Type B pancreatic cell (in vitro differentiated cells): ENCODE results near the gene TSC22D1. TPM values are rescaled to one million over a fixed set of nuclear protein-coding genes. Genes with fewer than 3 reads are reported as not detected.
A peak's percentile ranks its signal among the peaks of the same experiment; 100 is the strongest.
"Not testable (repeated sequence)": the region's sequence is repeated elsewhere in the genome, so short reads cannot be mapped to it uniquely, and the experiment has no call there.

Source experiments
- DNase-seq: peaks from one replicate; pipeline ENCODE4 v3.0.0; 2021; ENCODE audit warnings: mixed read lengths; ENCODE audit not compliant: unreplicated experiment; ENCODE audit errors: extremely low spot score
- H3K27ac Mint-ChIP-seq: 2 replicates; pipeline ENCODE4 v1.8.0; 2021; ENCODE audit warnings: mild to moderate bottlenecking, mixed read lengths
- H3K27me3 Mint-ChIP-seq: 2 replicates; pipeline ENCODE4 v1.8.0; 2021; ENCODE audit warnings: mixed read lengths
- H3K36me3 Mint-ChIP-seq: 2 replicates; pipeline ENCODE4 v1.8.0; 2021; ENCODE audit warnings: mixed read lengths
- H3K4me1 Mint-ChIP-seq: one replicate; pipeline ENCODE4 v1.8.0; 2021; ENCODE audit warnings: mixed read lengths; ENCODE audit not compliant: unreplicated experiment
- H3K4me3 Mint-ChIP-seq: 2 replicates; pipeline ENCODE4 v1.8.0; 2021; ENCODE audit warnings: mild to moderate bottlenecking, mixed read lengths
- H3K9me3 Mint-ChIP-seq: 2 replicates; pipeline ENCODE4 v1.8.0; 2021; ENCODE audit warnings: mixed read lengths
- total RNA-seq: library from RNA; stranded (reverse); gene quantifications from 2 replicates; pipeline ENCODE4 v1.2.1, GENCODE V29; 2021; ENCODE audit warnings: low replicate concordance
- TF ChIP-seq, protein P1 (sequence below): fragments of 200-600 bp; sonication (generic); conservative IDR thresholded peaks from 2 replicates; pipeline ENCODE4 v1.5.0; 2021; ENCODE audit warnings: antibody characterized with exemption, mild to moderate bottlenecking

Gene TSC22D1
- total RNA-seq, 1 donor from 2014 or later, result 132 TPM

DNA sequence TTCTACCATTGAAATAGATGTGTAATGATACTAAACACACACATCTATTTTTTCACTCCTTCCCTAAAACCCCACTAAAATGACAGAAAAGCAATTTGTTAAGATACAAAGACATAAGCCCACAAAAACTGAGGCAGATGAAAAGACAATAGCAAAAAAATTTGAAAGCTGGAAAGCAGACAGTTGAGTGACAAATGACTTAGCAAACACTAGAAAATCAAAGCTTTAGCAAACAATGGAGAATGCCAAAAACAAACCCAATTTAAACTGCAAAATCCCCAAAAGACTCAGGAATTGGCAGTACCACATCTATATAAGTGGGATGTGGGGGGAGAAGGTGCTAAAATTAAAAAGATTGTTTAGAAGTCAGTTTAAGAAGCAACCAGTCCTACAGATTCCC, 9.5 kb downstream of the TSC22D1 start:
- H3K27ac Mint-ChIP-seq, result no peak overlapping the region
- H3K27me3 Mint-ChIP-seq, result no peaks in the 10 kb centered on the region
- H3K4me3 Mint-ChIP-seq, result no peak overlapping the region
- no peak for DNase-seq
- H3K9me3 Mint-ChIP-seq, result peaks cover 8% of the 10 kb centered on the region
- TF ChIP-seq, protein P1, sequence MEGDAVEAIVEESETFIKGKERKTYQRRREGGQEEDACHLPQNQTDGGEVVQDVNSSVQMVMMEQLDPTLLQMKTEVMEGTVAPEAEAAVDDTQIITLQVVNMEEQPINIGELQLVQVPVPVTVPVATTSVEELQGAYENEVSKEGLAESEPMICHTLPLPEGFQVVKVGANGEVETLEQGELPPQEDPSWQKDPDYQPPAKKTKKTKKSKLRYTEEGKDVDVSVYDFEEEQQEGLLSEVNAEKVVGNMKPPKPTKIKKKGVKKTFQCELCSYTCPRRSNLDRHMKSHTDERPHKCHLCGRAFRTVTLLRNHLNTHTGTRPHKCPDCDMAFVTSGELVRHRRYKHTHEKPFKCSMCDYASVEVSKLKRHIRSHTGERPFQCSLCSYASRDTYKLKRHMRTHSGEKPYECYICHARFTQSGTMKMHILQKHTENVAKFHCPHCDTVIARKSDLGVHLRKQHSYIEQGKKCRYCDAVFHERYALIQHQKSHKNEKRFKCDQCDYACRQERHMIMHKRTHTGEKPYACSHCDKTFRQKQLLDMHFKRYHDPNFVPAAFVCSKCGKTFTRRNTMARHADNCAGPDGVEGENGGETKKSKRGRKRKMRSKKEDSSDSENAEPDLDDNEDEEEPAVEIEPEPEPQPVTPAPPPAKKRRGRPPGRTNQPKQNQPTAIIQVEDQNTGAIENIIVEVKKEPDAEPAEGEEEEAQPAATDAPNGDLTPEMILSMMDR, result no peak
- H3K36me3 Mint-ChIP-seq, result peaks cover 28% of the 10 kb centered on the region
- peaks cover 29% of the 10 kb centered on the region for H3K4me1 Mint-ChIP-seq

DNA sequence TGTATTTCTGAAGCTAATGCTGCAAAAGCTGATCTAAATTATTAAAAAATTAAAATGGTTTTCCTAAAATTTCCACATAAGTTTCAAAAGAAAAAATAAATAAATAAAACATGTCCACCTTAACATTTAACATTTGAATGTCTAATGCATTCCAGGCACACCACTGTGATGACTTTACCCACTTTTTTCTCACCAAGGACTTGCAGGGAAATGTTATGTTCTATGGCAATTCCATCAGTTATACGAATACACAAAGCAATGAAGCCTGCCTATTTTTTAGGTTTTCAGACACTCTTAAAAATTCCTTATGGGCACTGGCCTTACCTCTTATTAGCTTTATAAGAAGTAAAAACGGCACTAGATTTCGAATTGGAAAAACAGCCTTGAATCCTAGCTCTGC, 10.2 kb downstream of the TSC22D1 start:
- H3K9me3 Mint-ChIP-seq, result peaks cover 8% of the 10 kb centered on the region
- H3K4me3 Mint-ChIP-seq, result no peak overlapping the region
- H3K36me3 Mint-ChIP-seq, result peaks cover 32% of the 10 kb centered on the region
- H3K4me1 Mint-ChIP-seq, result peaks cover 30% of the 10 kb centered on the region
- H3K27me3 Mint-ChIP-seq, result no peaks in the 10 kb centered on the region
- H3K27ac Mint-ChIP-seq, result no peak overlapping the region
- TF ChIP-seq, protein P1, result no peak
- DNase-seq, result no peak

DNA sequence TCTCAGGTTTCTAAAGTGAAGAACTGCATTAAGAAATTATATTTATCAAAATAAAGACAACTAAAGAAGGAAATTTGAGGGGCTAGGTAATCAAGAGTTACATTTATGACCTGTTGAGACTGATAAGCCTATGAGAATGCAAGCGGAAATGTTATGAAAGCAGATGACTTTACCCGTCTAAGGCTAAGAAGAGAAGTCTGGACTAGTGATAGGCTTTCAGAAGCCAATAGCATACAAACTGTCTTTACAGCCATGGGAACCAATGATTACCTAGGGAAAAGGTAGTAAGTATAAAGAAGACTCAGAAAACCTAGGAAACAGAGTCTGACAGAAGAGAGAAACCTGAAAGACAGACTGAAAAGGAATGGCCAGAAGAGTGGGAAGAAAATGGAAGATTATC, 11.2 kb downstream of the TSC22D1 start:
- Mint-ChIP-seq H3K36me3 (peaks cover 36% of the 10 kb centered on the region), H3K27ac (no peak overlapping the region), H3K27me3 (no peaks in the 10 kb centered on the region), H3K4me3 (no peak overlapping the region), H3K4me1 (peaks cover 35% of the 10 kb centered on the region), H3K9me3 (peaks cover 8% of the 10 kb centered on the region)
- TF ChIP-seq, protein P1, result no peak
- DNase-seq, result no peak

DNA sequence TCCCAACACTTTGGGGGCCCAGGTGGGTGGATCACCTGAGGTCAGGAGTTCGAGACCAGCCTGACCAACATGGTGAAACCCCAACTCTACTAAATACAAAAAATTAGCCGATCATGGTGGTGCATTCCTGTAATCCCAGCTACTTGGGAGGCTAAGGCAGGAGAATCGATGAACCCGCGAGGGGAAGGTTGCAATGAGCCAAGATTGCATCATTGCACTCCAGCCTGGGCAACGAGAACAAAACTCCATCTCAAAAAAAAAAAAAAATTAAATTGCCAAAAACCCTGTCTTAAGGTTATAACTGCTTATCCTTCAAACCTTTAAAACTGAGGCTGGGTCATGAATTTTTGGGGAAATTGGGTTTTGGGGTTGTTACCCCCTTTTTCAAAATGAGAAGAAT, 13.3 kb downstream of the TSC22D1 start:
- DNase-seq, H3K9me3 Mint-ChIP-seq, H3K27me3 Mint-ChIP-seq, H3K27ac Mint-ChIP-seq, H3K4me3 Mint-ChIP-seq: not testable (repeated sequence)
- Mint-ChIP-seq H3K4me1 (peaks cover 23% of the 10 kb centered on the region), H3K36me3 (peaks cover 26% of the 10 kb centered on the region)

DNA sequence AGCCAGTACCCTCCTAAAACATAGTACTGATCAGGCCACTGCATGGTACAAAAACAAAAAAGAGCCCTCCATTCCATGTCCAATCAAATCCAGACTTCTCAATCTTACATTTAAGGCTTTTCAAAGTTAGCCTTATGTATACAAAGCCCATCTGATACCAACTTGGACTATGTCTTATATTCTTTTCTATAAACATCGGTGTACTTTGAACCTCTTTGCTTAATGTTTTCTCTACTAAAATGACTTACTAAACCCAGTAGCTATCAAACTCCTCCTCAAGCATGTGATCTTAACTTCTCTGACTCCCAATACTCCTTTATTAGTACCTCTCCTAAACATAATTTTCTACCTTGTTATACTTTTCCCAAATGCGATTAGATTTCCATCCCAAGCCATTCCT, 14.8 kb downstream of the TSC22D1 start:
- peaks cover 18% of the 10 kb centered on the region for H3K36me3 Mint-ChIP-seq
- no peaks in the 10 kb centered on the region for H3K27me3 Mint-ChIP-seq
- no peak for DNase-seq
- peak overlapping the region; percentile 42 for H3K27ac Mint-ChIP-seq
- no peaks in the 10 kb centered on the region for H3K9me3 Mint-ChIP-seq
- no peak overlapping the region for H3K4me3 Mint-ChIP-seq
- peaks cover 9% of the 10 kb centered on the region for H3K4me1 Mint-ChIP-seq
- TF ChIP-seq, protein P1, result no peak

DNA sequence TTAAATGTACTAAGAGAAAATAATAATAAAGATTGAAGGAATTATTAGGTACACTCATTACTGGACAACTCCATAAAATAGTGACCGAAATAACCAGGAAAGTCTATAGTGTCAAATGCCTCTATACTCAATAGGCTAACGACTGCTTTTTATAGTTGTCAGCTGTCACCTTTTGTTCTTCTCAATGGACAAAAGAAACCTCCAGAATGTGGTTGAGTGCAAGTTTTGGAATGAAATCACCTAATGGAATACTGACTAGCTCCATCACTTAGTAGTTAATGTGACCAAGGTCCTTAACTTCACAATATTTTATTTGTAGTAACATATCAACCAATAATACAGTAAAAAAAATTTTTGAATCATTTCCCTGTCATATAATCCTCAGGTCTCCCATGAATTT, 18.1 kb downstream of the TSC22D1 start:
- Mint-ChIP-seq H3K4me3 (no peak overlapping the region), H3K9me3 (no peaks in the 10 kb centered on the region), H3K27me3 (no peaks in the 10 kb centered on the region), H3K27ac (no peak overlapping the region), H3K36me3 (peaks cover 20% of the 10 kb centered on the region), H3K4me1 (peaks cover 6% of the 10 kb centered on the region)
- DNase-seq, result no peak
- TF ChIP-seq, protein P1, result no peak
